Gastroesophageal sphincter (tissue), 3 donors: ENCODE results near the gene TMEM214.

Experiments used
- CTCF ChIP-seq, 4 experiments: fragments of 200-600 bp in 2 of 4; fragments of 450-650 bp in 2 of 4; sonication (generic) in 1 of 4; IDR thresholded peaks; one replicate each; pipeline ENCODE4 v1.5.1; 2017 to 2019; ENCODE audit warnings: antibody characterized with exemption in 4 of 4, mild to moderate bottlenecking in 2 of 4, moderate library complexity in 2 of 4
- POLR2AphosphoS5 ChIP-seq: sonication (generic); formaldehyde crosslinking; IDR thresholded peaks from one replicate; pipeline ENCODE4 v1.6.1; 2017; ENCODE audit warnings: antibody characterized with exemption

DNA sequence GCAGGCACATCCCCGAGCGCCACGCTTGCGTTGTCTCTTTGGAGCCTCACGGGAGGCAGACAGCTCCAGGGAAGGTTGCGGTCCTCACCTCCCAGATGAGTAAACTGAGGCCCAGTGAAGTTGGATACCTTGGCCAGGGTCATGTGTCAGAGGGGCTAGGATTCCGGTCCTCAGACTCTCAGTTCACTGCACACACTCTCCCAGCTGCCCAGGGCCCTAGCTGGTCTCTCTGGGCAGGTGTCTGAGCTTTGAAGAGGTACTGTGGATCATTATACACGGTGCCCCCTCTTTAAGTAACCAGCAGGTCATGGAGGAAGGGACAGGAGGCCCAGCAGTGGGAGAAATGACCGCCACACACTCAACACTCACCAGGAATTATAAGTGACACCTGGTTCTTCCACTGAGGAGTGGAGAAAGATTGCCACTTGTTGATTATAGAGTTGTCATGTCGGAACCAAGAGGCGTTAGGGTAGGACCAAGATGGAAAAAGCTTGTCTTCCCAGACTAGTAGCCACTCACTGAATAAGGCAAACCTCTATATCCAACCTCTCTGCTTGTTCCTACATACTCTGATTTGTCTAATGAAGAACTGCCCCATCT is 588 bp downstream of the TMEM214 start:
- no peak for TF ChIP-seq CTCF (IDR thresholded peaks at IDR 0.05)
- no peak for TF ChIP-seq POLR2AphosphoS5
